Measurements from ENCODE around the gene PIEZO2.

- TF ChIP-seq CTCF (IDR thresholded peaks at IDR 0.05), result no peak
- TF ChIP-seq EZH2 (IDR thresholded peaks at IDR 0.05; ENCODE audit: borderline replicate concordance, insufficient read depth, low read depth, low read length, poor library complexity, severe bottlenecking), result no peak
Observed at GRCh38 chr18:11178951-11179549, 29.7 kb upstream of the PIEZO2 start.

All from B cell (primary cell).